ENCODE results near the gene RIPOR3. TPM values are rescaled to one million over a fixed set of nuclear protein-coding genes. Genes with fewer than 3 reads are reported as not detected.
A peak's percentile ranks its signal among the peaks of the same experiment; 100 is the strongest.
"Not testable (repeated sequence)": the region's sequence is repeated elsewhere in the genome, so short reads cannot be mapped to it uniquely, and the experiment has no call there.

RIPOR3 gene
- total RNA-seq, 4 donors from 2014 or later, result 6.1 to 25.7 (median 15.3) TPM

GRCh38 chr20:50541606-50542041 is 149.7 kb downstream of the RIPOR3 start:
- no peak for DNase-seq (ENCODE audit: extremely low spot score)
- Histone ChIP-seq H3K4me1 (peaks cover 46 to 86% (median 67%) of the 10 kb centered on the region in 4 donors), H3K36me3 (no peaks in the 10 kb centered on the region), H3K27ac (replicated peaks in 1 of 4) (peak overlapping the region; percentile 26 to 70 (median 50)), H3K9me3 (no peaks in the 10 kb centered on the region), H3K27me3 (no peaks in the 10 kb centered on the region), H3K4me3 (no peak overlapping the region)
- intact Hi-C loops (cut with DNase I), result no loop called here
- WGBS, result 69% methylated on average over 5 of the region's 5 CpGs
- TF ChIP-seq POLR2A (IDR thresholded peaks at IDR 0.05; ENCODE audit: low read depth), result no peak

- TF ChIP-seq EP300 (IDR thresholded peaks at IDR 0.05), result peak; percentile 21
- no peak for TF ChIP-seq CTCF (IDR thresholded peaks at IDR 0.05)
- peak; percentile 19 to 59 for TF ChIP-seq POLR2AphosphoS5 (IDR thresholded peaks at IDR 0.05)
- DNase-seq (ENCODE audit: extremely low spot score), result no peak
- intact Hi-C loops (cut with DNase I), result no loop called here
- peaks cover 44 to 86% (median 71%) of the 10 kb centered on the region in 4 donors for H3K4me1 ChIP-seq
- no peaks in the 10 kb centered on the region for H3K36me3 ChIP-seq
- WGBS, result 74% methylated on average over 13 of the region's 14 CpGs
- H3K27me3 ChIP-seq, result no peaks in the 10 kb centered on the region
- H3K27ac ChIP-seq (replicated peaks in 1 of 4), result peak overlapping the region; percentile 45 to 70 (median 58)
- no peaks in the 10 kb centered on the region for H3K9me3 ChIP-seq
- H3K4me3 ChIP-seq, result no peak overlapping the region
Measured at GRCh38 chr20:50540620-50541605, 150.4 kb downstream of the RIPOR3 start.

GRCh38 chr20:50539798-50540197 is 151.5 kb downstream of the RIPOR3 start:
- whole genome bisulfite sequencing, result 91% methylated on average over 8 of the region's 8 CpGs
- DNase-seq (ENCODE audit: extremely low spot score); H3K9me3 ChIP-seq; H3K36me3 ChIP-seq; intact Hi-C loops (cut with DNase I); H3K27ac ChIP-seq (replicated peaks in 1 of 4); H3K4me3 ChIP-seq; H3K27me3 ChIP-seq: not testable (repeated sequence)
- peaks cover 47 to 94% (median 81%) of the 10 kb centered on the region in 4 donors for H3K4me1 ChIP-seq

GRCh38 chr20:50538276-50538675 is 153.1 kb downstream of the RIPOR3 start:
- DNase-seq (ENCODE audit: extremely low spot score), result no peak
- WGBS, result 47% methylated on average over 4 of the region's 4 CpGs
- H3K9me3 ChIP-seq, result no peaks in the 10 kb centered on the region
- no peaks in the 10 kb centered on the region for H3K27me3 ChIP-seq
- no peak overlapping the region for H3K4me3 ChIP-seq
- peaks cover 54 to 100% (median 94%) of the 10 kb centered on the region in 4 donors for H3K4me1 ChIP-seq
- H3K36me3 ChIP-seq, result no peaks in the 10 kb centered on the region
- peak overlapping the region; percentile 11 to 55 (median 29) for H3K27ac ChIP-seq (replicated peaks in 1 of 4)
- TF ChIP-seq POLR2A (IDR thresholded peaks at IDR 0.05; ENCODE audit: low read depth) (no peak), EP300 (IDR thresholded peaks at IDR 0.05) (no peak), POLR2AphosphoS5 (IDR thresholded peaks at IDR 0.05) (no peak), CTCF (IDR thresholded peaks at IDR 0.05) (no peak)
- intact Hi-C loops (cut with DNase I), result no loop called here

- H3K27me3 ChIP-seq, result no peaks in the 10 kb centered on the region
- no peak overlapping the region for H3K4me3 ChIP-seq
- H3K27ac ChIP-seq (replicated peaks in 1 of 4), result peak overlapping the region in 3 of 4 donors; percentile 28 to 55 (median 30)
- H3K4me1 ChIP-seq, result peaks cover 55 to 95% (median 93%) of the 10 kb centered on the region in 4 donors
- no peak for DNase-seq (ENCODE audit: extremely low spot score)
- intact Hi-C loops (cut with DNase I), result no loop called here
- no peaks in the 10 kb centered on the region for H3K9me3 ChIP-seq
- 75% methylated on average over 7 of the region's 7 CpGs for WGBS
- no peaks in the 10 kb centered on the region for H3K36me3 ChIP-seq
- no peak for TF ChIP-seq POLR2A (IDR thresholded peaks at IDR 0.05; ENCODE audit: low read depth)
- TF ChIP-seq CTCF (IDR thresholded peaks at IDR 0.05), result no peak
- TF ChIP-seq EP300 (IDR thresholded peaks at IDR 0.05), result no peak
- TF ChIP-seq POLR2AphosphoS5 (IDR thresholded peaks at IDR 0.05), result no peak
Measured at GRCh38 chr20:50537546-50538201, 153.7 kb downstream of the RIPOR3 start.
